Parathyroid adenoma (tissue), 2 donors: ENCODE measurements around the gene PER2.
"Not testable (repeated sequence)": the region's sequence is repeated elsewhere in the genome, so short reads cannot be mapped to it uniquely, and the experiment has no call there.

Experiments used
- H2AFZ ChIP-seq: fragments of 300-600 bp; sonication (generic); one replicate; pipeline ENCODE4 v1.7.0; 2017; ENCODE audit warnings: antibody characterized with exemption, mild to moderate bottlenecking
- H3K27ac ChIP-seq: fragments of 300-600 bp; sonication (generic); one replicate; pipeline ENCODE4 v1.7.0; 2017
- H3K27me3 ChIP-seq: fragments of 300-600 bp; sonication (generic); one replicate; pipeline ENCODE4 v1.7.0; 2017; ENCODE audit warnings: low read length; ENCODE audit not compliant: control insufficient read depth, insufficient read depth
- H3K36me3 ChIP-seq: fragments of 300-600 bp; sonication (generic); one replicate; pipeline ENCODE4 v1.7.0; 2017; ENCODE audit warnings: low read length; ENCODE audit not compliant: control insufficient read depth, insufficient read depth
- H3K4me1 ChIP-seq: fragments of 300-600 bp; sonication (generic); one replicate; pipeline ENCODE4 v1.7.0; 2017; ENCODE audit warnings: control low read depth
- H3K4me2 ChIP-seq: fragments of 300-600 bp; sonication (generic); one replicate; pipeline ENCODE4 v1.7.0; 2017; ENCODE audit warnings: low read length
- H3K4me3 ChIP-seq: fragments of 300-600 bp; sonication (generic); one replicate; pipeline ENCODE4 v1.7.0; 2017; ENCODE audit warnings: low read depth, low read length
- H3K79me2 ChIP-seq: fragments of 300-600 bp; sonication (generic); one replicate; pipeline ENCODE4 v1.7.0; 2017; ENCODE audit warnings: control low read depth
- H3K9ac ChIP-seq: fragments of 300-600 bp; sonication (generic); one replicate; pipeline ENCODE4 v1.7.0; 2017; ENCODE audit warnings: mild to moderate bottlenecking
- H3K9me3 ChIP-seq: fragments of 300-600 bp; sonication (generic); one replicate; pipeline ENCODE4 v1.7.0; 2017; ENCODE audit warnings: low read length; ENCODE audit not compliant: control insufficient read depth
- CTCF ChIP-seq: fragments of 300-600 bp; sonication (generic); IDR thresholded peaks from one replicate; pipeline ENCODE4 v1.7.0; 2017; ENCODE audit warnings: antibody characterized with exemption, mild to moderate bottlenecking
- donor health status: primary hyperparathyroidism.

Gene PER2

GRCh38 chr2:238274152-238274865 is 14.1 kb downstream of the PER2 start:
- Histone ChIP-seq H3K4me3 (no peak overlapping the region), H3K9ac (no peak overlapping the region), H3K36me3 (no peaks in the 10 kb centered on the region), H3K27ac (no peak overlapping the region), H3K27me3 (no peaks in the 10 kb centered on the region), H3K79me2 (no peaks in the 10 kb centered on the region), H3K4me1 (no peaks in the 10 kb centered on the region), H3K4me2 (no peak overlapping the region), H2AFZ (no peak overlapping the region), H3K9me3 (no peaks in the 10 kb centered on the region)
- TF ChIP-seq CTCF = no peak

- not testable (repeated sequence) for H3K4me2 ChIP-seq, H3K27me3 ChIP-seq, H3K27ac ChIP-seq, H2AFZ ChIP-seq, H3K4me1 ChIP-seq, H3K4me3 ChIP-seq, H3K9me3 ChIP-seq, H3K79me2 ChIP-seq, H3K9ac ChIP-seq, H3K36me3 ChIP-seq
Observed at GRCh38 chr2:238273433-238273832, 15.0 kb downstream of the PER2 start.

GRCh38 chr2:238272156-238272555 is 16.3 kb downstream of the PER2 start:
- Histone ChIP-seq H3K4me2 (no peak overlapping the region), H3K9ac (no peak overlapping the region), H2AFZ (no peak overlapping the region), H3K27me3 (no peaks in the 10 kb centered on the region), H3K4me1 (no peaks in the 10 kb centered on the region), H3K79me2 (no peaks in the 10 kb centered on the region), H3K9me3 (no peaks in the 10 kb centered on the region), H3K36me3 (no peaks in the 10 kb centered on the region), H3K27ac (no peak overlapping the region), H3K4me3 (no peak overlapping the region)
- TF ChIP-seq CTCF = no peak

- H3K9me3 ChIP-seq, H3K4me3 ChIP-seq, H3K4me2 ChIP-seq, H3K36me3 ChIP-seq, H3K4me1 ChIP-seq, H3K9ac ChIP-seq, H3K27me3 ChIP-seq, H3K79me2 ChIP-seq, H2AFZ ChIP-seq, H3K27ac ChIP-seq: not testable (repeated sequence)
Observed at GRCh38 chr2:238271686-238272085, 16.7 kb downstream of the PER2 start.

- no peak for TF ChIP-seq CTCF
- Histone ChIP-seq H3K4me1 (no peaks in the 10 kb centered on the region), H3K36me3 (no peaks in the 10 kb centered on the region), H3K27me3 (no peaks in the 10 kb centered on the region), H3K4me3 (no peak overlapping the region), H3K9ac (no peak overlapping the region), H3K9me3 (no peaks in the 10 kb centered on the region), H3K79me2 (no peaks in the 10 kb centered on the region), H3K27ac (no peak overlapping the region), H3K4me2 (no peak overlapping the region), H2AFZ (no peak overlapping the region)
Observed at GRCh38 chr2:238271061-238271554, 17.3 kb downstream of the PER2 start.

GRCh38 chr2:238270606-238271005 is 17.8 kb downstream of the PER2 start:
- H2AFZ ChIP-seq = no peak overlapping the region
- no peaks in the 10 kb centered on the region for H3K9me3 ChIP-seq
- no peaks in the 10 kb centered on the region for H3K27me3 ChIP-seq
- H3K4me1 ChIP-seq = no peaks in the 10 kb centered on the region
- H3K27ac ChIP-seq = no peak overlapping the region
- no peak for TF ChIP-seq CTCF
- H3K36me3 ChIP-seq = no peaks in the 10 kb centered on the region
- no peaks in the 10 kb centered on the region for H3K79me2 ChIP-seq
- H3K4me2 ChIP-seq = no peak overlapping the region
- no peak overlapping the region for H3K4me3 ChIP-seq
- no peak overlapping the region for H3K9ac ChIP-seq
